BLaER1 (cell line): ENCODE measurements around the gene RPS6KL1.

Experiments
- H3K27ac ChIP-seq: shearing (Covaris generic); formaldehyde crosslinking; 2 replicates; pipeline ENCODE4 v1.8.1; 2022
- H3K27me3 ChIP-seq: shearing (Covaris generic); formaldehyde crosslinking; 2 replicates; pipeline ENCODE4 v1.8.1; 2022
- H3K36me3 ChIP-seq: shearing (Covaris generic); formaldehyde crosslinking; 2 replicates; pipeline ENCODE4 v1.8.1; 2022
- H3K4me1 ChIP-seq: shearing (Covaris generic); formaldehyde crosslinking; 2 replicates; pipeline ENCODE4 v1.8.1; 2022
- H3K4me2 ChIP-seq: shearing (Covaris generic); formaldehyde crosslinking; 2 replicates; pipeline ENCODE4 v1.8.1; 2022
- H3K4me3 ChIP-seq: shearing (Covaris generic); formaldehyde crosslinking; 2 replicates; pipeline ENCODE4 v1.8.1; 2022
- H3K9ac ChIP-seq: shearing (Covaris generic); formaldehyde crosslinking; 2 replicates; pipeline ENCODE4 v1.8.1; 2022
- H3K9me3 ChIP-seq: shearing (Covaris generic); formaldehyde crosslinking; 2 replicates; pipeline ENCODE4 v1.8.1; 2022
- H4K20me1 ChIP-seq: shearing (Covaris generic); formaldehyde crosslinking; 2 replicates; pipeline ENCODE4 v1.8.1; 2022
- Cebpa-rat ChIP-seq: shearing (Covaris generic); IDR thresholded peaks from 2 replicates; pipeline ENCODE4 v1.8.1; 2022

The RPS6KL1 gene

DNA sequence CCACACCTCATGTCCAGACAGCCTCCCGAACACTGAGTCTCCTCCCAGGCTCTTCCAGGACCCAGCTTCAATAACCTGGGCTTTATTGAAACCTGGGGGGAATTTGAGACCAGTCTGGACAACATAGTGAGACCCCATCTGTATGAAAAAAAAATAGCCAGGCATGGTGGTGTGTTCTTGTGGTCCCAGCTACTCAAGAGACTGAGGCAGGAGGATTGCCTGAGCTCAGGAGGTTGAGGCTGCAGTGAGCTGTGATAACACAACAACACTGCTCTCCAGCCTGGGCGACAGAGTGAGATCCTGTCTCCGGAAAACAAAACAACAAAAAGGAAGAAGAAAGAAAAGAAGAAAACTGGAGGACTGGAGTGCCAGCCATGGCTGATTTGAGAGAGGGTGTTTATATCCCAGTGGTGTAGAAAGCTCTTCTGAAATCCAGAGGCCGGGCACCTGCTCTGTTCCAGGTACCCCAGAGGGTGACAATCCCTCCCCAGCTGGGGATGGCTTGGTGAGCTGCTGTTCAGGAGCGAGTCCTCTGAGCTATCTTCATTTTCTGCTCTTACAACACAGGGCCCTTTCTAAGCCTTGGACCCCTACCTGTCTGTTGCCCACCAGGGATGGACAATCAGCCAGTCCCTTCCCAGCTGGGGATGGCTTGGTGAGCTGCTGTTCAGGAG, 38.3 kb upstream of the RPS6KL1 start:
- Histone ChIP-seq H3K9ac (no peak overlapping the region), H3K4me2 (no peak overlapping the region), H3K27me3 (no peaks in the 10 kb centered on the region), H3K27ac (no peak overlapping the region), H4K20me1 (no peaks in the 10 kb centered on the region), H3K36me3 (no peaks in the 10 kb centered on the region), H3K9me3 (no peaks in the 10 kb centered on the region), H3K4me1 (peaks cover 27% of the 10 kb centered on the region), H3K4me3 (no peak overlapping the region)
- no peak for TF ChIP-seq Cebpa-rat

DNA sequence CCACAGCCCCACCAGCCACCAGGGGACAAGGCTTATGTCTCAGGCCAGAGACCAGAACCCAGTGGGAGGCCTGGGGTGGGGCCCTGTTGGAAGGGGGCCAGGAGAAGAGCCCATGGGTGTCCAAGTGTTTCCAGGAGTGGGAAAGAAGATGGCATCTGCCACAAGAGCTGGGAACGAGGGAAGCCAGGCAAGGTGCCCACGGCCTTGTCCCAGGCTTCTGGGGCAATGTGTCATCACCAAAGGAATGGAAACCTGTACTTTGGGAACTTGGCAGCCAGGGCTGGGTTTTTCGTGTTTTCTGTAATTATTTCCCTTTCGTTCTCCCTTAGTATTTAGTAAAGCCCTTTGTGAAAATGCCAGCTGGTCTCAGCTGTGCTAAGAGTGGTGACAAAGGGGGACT, 37.7 kb upstream of the RPS6KL1 start:
- Histone ChIP-seq H3K9me3 (no peaks in the 10 kb centered on the region), H3K27ac (no peak overlapping the region), H4K20me1 (no peaks in the 10 kb centered on the region), H3K27me3 (peaks cover 4% of the 10 kb centered on the region), H3K36me3 (no peaks in the 10 kb centered on the region), H3K4me1 (peaks cover 28% of the 10 kb centered on the region), H3K9ac (no peak overlapping the region), H3K4me3 (no peak overlapping the region), H3K4me2 (no peak overlapping the region)
- TF ChIP-seq Cebpa-rat: no peak

DNA sequence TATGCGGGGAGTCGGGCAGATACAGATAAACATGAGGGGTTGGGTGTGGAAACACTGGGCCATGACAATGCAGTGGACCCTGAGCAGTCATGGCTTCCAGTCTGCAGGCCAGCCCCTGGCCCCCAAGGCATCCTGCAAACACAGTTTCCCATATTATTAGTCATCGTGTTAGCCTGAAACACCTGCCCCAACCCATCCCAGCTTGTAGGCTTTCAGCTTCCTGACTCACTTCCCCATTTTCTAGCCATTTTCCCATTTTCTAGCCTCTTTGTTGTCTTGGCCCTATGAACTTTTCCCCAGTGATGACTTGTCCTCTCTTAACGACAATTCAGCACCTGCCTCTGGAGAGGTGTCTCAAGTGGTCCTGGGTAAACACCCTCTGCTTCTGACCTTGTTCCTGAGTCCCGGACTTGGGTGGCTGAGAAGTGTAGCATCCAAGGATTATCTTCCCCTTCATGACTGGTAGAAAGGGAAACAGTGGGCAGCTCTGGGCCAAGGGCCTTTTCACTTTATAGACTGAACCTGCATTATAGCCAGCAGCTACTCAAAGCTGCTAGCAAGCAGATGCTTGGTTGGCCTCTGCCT, 36.6 kb upstream of the RPS6KL1 start:
- no peak overlapping the region for H3K27ac ChIP-seq

DNA sequence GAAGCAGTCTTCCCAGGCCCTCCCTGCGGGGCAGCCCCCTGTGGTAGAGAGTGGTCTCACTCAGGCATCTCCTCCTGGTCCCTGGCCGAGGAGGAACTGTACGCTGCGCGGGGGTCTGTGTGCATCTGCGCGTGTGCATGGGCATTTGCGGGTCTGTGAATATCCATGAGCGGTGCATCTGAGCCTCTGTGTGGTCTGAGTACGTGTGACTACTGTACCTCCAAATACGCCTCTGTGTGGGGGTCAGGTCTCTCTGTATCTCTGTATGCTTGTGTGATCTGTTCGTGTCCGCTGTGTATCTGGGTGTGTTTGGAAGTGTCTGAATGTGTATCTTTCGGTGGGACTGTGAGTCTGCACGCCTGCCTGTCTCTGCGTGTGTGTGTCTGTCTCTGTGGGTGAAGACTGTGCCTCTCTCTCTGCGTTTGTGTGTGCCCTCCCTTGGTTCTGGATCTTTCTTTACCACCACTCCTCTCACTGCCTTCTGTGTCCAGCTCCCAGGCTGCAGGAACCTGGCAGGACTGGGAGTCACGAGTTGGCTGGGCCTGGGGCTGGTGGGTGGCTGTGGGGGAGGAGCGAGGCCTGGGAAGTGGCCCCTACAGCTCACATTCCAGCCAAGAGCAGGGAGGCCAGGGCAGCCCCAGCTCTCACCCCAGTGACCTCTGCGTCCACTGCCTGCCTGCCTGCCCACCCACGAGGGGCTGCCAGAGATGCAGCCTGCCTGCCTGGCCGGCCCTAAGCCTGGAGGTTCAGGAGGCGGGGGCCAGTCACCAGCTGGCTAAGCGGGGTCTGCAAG, 33.4 kb upstream of the RPS6KL1 start:
- H3K4me2 ChIP-seq: peak overlapping the region; percentile 96; the same call in 1 of the 2 replicates
- H3K27me3 ChIP-seq: peaks cover 14% of the 10 kb centered on the region
- H3K36me3 ChIP-seq: no peaks in the 10 kb centered on the region
- no peaks in the 10 kb centered on the region for H3K9me3 ChIP-seq
- no peak for TF ChIP-seq Cebpa-rat
- H3K27ac ChIP-seq: no peak overlapping the region
- no peaks in the 10 kb centered on the region for H4K20me1 ChIP-seq
- peaks cover 43% of the 10 kb centered on the region for H3K4me1 ChIP-seq
- no peak overlapping the region for H3K4me3 ChIP-seq
- no peak overlapping the region for H3K9ac ChIP-seq

More for the DNA sequence above, 36.6 kb upstream of the RPS6KL1 start:
- H3K4me1 ChIP-seq: peaks cover 39% of the 10 kb centered on the region
- no peak for TF ChIP-seq Cebpa-rat
- no peak overlapping the region for H3K9ac ChIP-seq
- peaks cover 14% of the 10 kb centered on the region for H3K27me3 ChIP-seq
- H3K9me3 ChIP-seq: no peaks in the 10 kb centered on the region
- no peaks in the 10 kb centered on the region for H4K20me1 ChIP-seq
- H3K4me3 ChIP-seq: no peak overlapping the region
- H3K4me2 ChIP-seq: no peak overlapping the region
- no peaks in the 10 kb centered on the region for H3K36me3 ChIP-seq

DNA sequence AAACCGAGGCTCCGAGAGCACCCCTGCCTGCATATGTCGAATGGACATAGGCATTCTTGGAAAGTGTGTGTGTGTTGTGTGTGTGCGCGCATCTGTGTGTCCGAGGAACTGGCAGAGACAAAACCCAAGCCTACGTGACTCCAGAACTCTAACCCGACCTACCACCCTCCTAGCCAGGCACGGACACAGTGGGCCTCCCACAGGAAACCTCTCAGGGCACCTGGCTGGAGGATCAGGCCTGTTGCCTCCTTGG, 32.9 kb upstream of the RPS6KL1 start:
- Histone ChIP-seq H3K36me3 (no peaks in the 10 kb centered on the region), H3K27me3 (peaks cover 14% of the 10 kb centered on the region), H3K4me1 (peaks cover 48% of the 10 kb centered on the region), H3K9me3 (no peaks in the 10 kb centered on the region), H3K4me2 (peak overlapping the region; percentile 96), H3K9ac (no peak overlapping the region), H4K20me1 (no peaks in the 10 kb centered on the region), H3K4me3 (no peak overlapping the region), H3K27ac (no peak overlapping the region)
- TF ChIP-seq Cebpa-rat: no peak

DNA sequence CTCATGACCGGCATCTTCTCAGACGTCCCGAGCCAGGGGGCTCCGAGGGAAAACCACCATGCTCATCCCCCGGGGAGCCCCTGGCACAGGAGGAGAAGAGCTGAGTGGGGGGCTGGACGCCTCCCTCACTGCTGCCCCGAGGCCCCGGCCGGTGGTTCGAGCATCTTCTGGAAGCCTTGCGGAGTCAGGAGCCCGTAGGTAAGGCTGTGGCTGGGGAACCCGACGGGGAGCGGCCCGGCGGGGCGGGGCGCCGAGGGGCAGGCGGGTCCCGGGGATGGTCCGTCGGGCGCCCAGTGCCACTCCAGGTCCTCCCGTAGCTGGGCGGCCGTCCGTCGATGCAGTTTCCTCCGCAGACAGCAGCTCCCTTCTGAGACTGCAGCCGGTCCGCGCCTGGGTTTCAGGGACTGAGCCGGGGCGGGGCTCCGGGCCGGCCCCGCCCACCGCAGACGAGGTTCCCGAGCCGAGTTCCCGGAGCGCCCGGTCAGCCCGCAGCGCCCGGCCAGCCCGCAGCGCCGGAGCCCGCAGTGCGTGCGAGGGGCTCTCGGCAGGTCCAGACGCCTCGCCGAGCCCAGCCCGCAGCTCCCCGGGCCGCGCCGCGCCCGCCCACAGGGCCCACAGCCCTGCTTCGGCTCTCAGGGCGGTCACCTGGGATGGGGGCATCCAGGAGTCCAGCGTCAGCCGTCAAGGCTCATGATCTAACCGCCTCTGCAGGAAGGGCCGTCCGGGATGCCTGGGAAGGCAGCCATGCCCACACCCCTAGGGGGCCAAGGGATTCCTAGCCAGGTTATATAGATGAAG, 32.4 kb upstream of the RPS6KL1 start, which contains the start of gene PGF:
Gene PGF, minus strand, starts transcription at position 369 of the 798 bp plus-strand sequence. Its CDS starts 355 bp downstream, at position 14.
- H3K9me3 ChIP-seq: no peaks in the 10 kb centered on the region
- TF ChIP-seq Cebpa-rat: no peak
- H4K20me1 ChIP-seq: no peaks in the 10 kb centered on the region
- H3K27me3 ChIP-seq: peaks cover 14% of the 10 kb centered on the region
- peak within 1 kb of the TSS; percentile 60 for H3K9ac ChIP-seq
- peak within 1 kb of the TSS; percentile 96 for H3K4me2 ChIP-seq
- 0 out of 2 replicates have a peak within 1 kb of the TSS, but pooled peaks have one; percentile 22 for H3K27ac ChIP-seq
- peak within 1 kb of the TSS; percentile 66 for H3K4me3 ChIP-seq
- peaks cover 49% of the 10 kb centered on the region for H3K4me1 ChIP-seq
- no peaks in the 10 kb centered on the region for H3K36me3 ChIP-seq

DNA sequence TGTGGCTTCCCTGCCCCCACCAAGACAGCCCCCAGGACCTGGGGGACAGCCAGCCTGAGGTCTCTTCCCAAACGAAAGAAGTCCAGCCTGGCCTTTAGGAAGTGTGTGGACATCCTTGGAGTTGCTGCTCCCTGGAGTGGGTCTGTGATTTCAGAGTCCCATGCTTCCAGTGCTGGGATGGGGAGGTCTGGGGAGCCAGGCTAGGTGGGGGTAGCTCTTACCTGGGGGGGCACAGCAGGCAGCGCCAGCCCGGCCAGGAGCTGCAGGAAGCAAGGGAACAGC, 31.8 kb upstream of the RPS6KL1 start:
- H3K36me3 ChIP-seq: no peaks in the 10 kb centered on the region
- peak overlapping the region; percentile 60 for H3K9ac ChIP-seq
- H3K4me1 ChIP-seq: peaks cover 49% of the 10 kb centered on the region
- no peak overlapping the region for H3K27ac ChIP-seq
- TF ChIP-seq Cebpa-rat: no peak
- peaks cover 14% of the 10 kb centered on the region for H3K27me3 ChIP-seq
- no peaks in the 10 kb centered on the region for H3K9me3 ChIP-seq
- peak overlapping the region; percentile 66 for H3K4me3 ChIP-seq
- peak overlapping the region; percentile 96 for H3K4me2 ChIP-seq
- no peaks in the 10 kb centered on the region for H4K20me1 ChIP-seq

DNA sequence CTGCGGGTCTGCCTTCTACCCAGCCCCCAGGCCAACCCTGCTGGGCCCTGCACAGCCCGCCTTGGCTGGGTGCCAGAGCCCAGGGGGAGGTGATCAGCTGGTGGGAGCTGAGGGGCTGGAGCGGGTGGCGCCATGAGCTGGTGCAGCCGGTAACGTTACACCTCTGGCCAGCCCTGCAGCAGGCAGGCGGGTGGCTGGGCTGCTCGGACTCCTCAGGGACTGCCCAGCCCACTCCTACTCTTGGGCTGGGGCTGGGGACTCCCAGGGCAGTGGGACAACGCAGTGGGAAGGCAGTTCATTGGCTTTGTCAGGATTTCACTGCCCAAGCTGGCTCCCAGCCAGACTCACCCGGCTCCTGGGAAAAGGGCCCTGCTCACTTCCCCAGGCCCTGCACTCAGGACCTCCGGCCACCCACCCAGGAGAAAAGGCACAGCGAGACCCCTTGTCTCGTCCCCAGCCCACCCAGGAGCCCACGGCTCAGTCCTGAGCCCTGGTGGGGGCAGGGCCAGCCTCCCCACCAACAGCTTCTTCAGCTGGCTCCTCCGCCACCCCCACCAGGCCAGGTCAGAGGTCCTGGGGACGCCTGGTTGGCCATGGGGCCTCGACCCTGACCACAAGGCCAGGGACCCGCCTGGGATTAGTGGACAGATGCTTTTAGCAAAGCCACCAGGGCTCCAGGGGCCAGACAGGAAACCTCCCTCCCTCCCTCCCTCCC, 31.3 kb upstream of the RPS6KL1 start:
- Histone ChIP-seq H3K4me1 (peaks cover 45% of the 10 kb centered on the region), H3K27me3 (peaks cover 14% of the 10 kb centered on the region), H3K4me2 (peak overlapping the region; percentile 96), H3K9me3 (no peaks in the 10 kb centered on the region), H3K4me3 (peak overlapping the region; percentile 66; the same call in 1 of the 2 replicates), H3K36me3 (no peaks in the 10 kb centered on the region), H3K27ac (0 out of 2 replicates have a peak overlapping the region, but pooled peaks have one; percentile 22), H4K20me1 (no peaks in the 10 kb centered on the region), H3K9ac (peak overlapping the region; percentile 50; the same call in 1 of the 2 replicates)
- no peak for TF ChIP-seq Cebpa-rat

DNA sequence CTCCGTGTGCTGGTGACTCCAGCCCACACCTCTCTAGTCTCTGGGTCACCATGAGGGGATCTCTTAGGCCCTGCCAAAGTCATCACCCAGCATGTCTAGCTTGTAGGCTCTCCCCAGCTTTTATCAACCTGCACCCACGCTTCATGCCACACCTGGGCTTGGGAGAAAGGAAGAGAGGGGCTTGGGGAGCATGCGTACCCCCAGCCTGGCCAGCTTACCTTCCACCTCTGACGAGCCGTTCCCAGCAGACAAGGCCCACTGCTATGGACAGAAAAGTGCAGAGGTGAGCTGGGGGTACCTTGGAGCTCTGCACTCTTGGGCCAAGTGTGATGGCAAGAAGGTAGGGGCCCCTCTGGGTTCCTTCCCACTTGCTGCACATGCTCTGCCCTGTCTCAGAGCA, 30.6 kb upstream of the RPS6KL1 start:
- peaks cover 45% of the 10 kb centered on the region for H3K4me1 ChIP-seq
- no peak overlapping the region for H3K9ac ChIP-seq
- no peak for TF ChIP-seq Cebpa-rat
- H4K20me1 ChIP-seq: no peaks in the 10 kb centered on the region
- no peaks in the 10 kb centered on the region for H3K36me3 ChIP-seq
- H3K9me3 ChIP-seq: no peaks in the 10 kb centered on the region
- H3K4me3 ChIP-seq: no peak overlapping the region
- peaks cover 14% of the 10 kb centered on the region for H3K27me3 ChIP-seq
- H3K27ac ChIP-seq: no peak overlapping the region
- peak overlapping the region; percentile 96 for H3K4me2 ChIP-seq
